Type B pancreatic cell (in vitro differentiated cells): ENCODE measurements around the gene VAC14. TPM values are rescaled to one million over a fixed set of nuclear protein-coding genes. Genes with fewer than 3 reads are reported as not detected.
"Not testable (repeated sequence)": the region's sequence is repeated elsewhere in the genome, so short reads cannot be mapped to it uniquely, and the experiment has no call there.

Experiments
- DNase-seq: peaks from one replicate; pipeline ENCODE4 v3.0.0; 2021; ENCODE audit warnings: mixed read lengths; ENCODE audit not compliant: unreplicated experiment; ENCODE audit errors: extremely low spot score
- H3K27ac Mint-ChIP-seq: 2 replicates; pipeline ENCODE4 v1.8.0; 2021; ENCODE audit warnings: mild to moderate bottlenecking, mixed read lengths
- H3K27me3 Mint-ChIP-seq: 2 replicates; pipeline ENCODE4 v1.8.0; 2021; ENCODE audit warnings: mixed read lengths
- H3K36me3 Mint-ChIP-seq: 2 replicates; pipeline ENCODE4 v1.8.0; 2021; ENCODE audit warnings: mixed read lengths
- H3K4me1 Mint-ChIP-seq: one replicate; pipeline ENCODE4 v1.8.0; 2021; ENCODE audit warnings: mixed read lengths; ENCODE audit not compliant: unreplicated experiment
- H3K4me3 Mint-ChIP-seq: 2 replicates; pipeline ENCODE4 v1.8.0; 2021; ENCODE audit warnings: mild to moderate bottlenecking, mixed read lengths
- H3K9me3 Mint-ChIP-seq: 2 replicates; pipeline ENCODE4 v1.8.0; 2021; ENCODE audit warnings: mixed read lengths
- total RNA-seq: library from RNA; stranded (reverse); gene quantifications from 2 replicates; pipeline ENCODE4 v1.2.1, GENCODE V29; 2021; ENCODE audit warnings: low replicate concordance
- TF ChIP-seq, protein P1 (sequence below): fragments of 200-600 bp; sonication (generic); conservative IDR thresholded peaks from 2 replicates; pipeline ENCODE4 v1.5.0; 2021; ENCODE audit warnings: antibody characterized with exemption, mild to moderate bottlenecking

The VAC14 gene
- total RNA-seq, 1 donor from 2014 or later: 38.3 TPM

DNA sequence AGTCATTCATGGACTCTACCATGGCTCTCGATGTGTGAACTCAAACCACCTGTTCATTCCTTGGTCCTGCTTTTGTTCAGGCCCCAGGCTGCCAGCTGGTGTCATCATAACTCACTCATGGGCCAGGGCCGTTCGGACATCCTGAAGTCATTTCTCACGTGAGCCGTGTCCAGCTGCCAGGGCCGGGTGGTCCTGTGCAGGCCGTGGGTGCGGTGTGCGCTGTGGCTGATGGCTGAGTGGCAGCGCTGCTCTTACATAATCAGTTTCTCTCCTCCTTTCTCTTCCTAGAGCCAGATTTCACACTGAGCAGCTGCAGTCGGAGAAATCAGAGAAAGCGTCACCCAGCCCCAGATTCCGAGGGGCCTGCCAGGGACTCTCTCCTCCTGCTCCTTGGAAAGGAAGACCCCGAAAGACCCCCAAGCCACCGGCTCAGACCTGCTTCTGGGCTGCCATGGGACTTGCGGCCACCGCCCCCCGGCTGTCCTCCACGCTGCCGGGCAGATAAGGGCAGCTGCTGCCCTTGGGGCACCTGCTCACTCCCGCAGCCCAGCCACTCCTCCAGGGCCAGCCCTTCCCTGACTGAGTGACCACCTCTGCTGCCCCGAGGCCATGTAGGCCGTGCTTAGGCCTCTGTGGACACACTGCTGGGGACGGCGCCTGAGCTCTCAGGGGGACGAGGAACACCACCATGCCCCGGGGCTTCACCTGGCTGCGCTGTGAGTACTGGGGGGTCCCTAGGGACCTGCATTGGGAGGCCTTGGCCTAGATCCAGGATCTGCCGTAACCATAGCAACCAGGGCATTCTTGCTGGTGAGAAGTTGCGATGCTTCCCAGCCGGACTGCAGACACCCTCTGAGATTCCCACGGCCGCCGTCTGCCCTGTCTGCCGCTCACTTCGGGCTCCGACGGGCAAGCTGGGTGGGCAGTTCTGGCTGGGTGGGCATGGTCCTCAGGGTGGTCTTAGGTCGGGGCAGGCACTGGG is 154.4 kb downstream of the VAC14 start, which contains the start of gene IL34:
Gene IL34 (plus strand): TSS at position 300 of the 982 bp plus-strand sequence. CDS start 389 bp downstream, at position 689.
- no peaks in the 10 kb centered on the region for H3K9me3 Mint-ChIP-seq

DNA sequence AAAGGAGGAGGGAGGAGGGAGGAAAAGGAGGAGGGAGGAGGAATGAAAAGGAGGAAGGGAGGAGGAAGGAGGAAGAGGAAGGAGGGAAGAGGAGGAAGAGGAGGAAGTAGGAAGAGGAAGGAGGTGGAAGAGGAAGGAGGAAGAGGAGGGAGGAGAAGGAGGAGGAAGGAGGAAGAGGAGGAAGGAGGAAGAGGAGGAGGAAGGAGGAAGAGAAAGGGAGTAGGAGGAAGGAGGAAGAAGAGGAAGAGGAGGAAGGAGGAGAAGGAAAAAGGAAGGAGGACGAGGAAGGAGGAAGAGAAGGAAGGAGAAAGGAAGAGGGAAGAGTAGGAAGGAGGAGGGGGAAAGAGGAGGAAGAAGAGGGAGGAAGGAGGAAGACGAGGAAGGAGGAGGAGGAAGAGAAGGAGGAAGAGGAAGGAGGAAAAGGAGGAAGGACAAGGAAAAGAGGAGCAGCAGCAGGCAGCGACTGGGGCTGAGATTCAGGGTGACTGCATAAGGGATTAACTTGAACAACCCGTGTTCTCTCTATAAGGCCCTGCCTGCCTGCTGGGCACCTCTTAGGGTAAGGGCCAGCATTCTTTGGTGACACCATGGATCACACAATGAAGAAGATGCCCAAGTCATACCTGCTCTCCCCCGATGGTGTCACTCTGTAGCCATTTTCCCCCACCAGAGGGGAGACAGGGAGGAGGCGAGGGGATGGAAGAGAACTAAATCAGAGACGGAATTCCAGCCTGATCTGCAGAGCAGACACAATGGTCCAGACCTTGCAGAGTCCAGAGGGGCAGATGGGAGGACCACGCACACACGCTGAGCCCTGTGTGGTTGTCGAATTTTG is 156.0 kb downstream of the VAC14 start:
- no peak overlapping the region for H3K27ac Mint-ChIP-seq
- H3K36me3 Mint-ChIP-seq: no peaks in the 10 kb centered on the region
- TF ChIP-seq, protein P1, sequence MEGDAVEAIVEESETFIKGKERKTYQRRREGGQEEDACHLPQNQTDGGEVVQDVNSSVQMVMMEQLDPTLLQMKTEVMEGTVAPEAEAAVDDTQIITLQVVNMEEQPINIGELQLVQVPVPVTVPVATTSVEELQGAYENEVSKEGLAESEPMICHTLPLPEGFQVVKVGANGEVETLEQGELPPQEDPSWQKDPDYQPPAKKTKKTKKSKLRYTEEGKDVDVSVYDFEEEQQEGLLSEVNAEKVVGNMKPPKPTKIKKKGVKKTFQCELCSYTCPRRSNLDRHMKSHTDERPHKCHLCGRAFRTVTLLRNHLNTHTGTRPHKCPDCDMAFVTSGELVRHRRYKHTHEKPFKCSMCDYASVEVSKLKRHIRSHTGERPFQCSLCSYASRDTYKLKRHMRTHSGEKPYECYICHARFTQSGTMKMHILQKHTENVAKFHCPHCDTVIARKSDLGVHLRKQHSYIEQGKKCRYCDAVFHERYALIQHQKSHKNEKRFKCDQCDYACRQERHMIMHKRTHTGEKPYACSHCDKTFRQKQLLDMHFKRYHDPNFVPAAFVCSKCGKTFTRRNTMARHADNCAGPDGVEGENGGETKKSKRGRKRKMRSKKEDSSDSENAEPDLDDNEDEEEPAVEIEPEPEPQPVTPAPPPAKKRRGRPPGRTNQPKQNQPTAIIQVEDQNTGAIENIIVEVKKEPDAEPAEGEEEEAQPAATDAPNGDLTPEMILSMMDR: no peak
- H3K4me1 Mint-ChIP-seq: no peaks in the 10 kb centered on the region
- DNase-seq: no peak
- no peaks in the 10 kb centered on the region for H3K9me3 Mint-ChIP-seq
- peaks cover 8% of the 10 kb centered on the region for H3K27me3 Mint-ChIP-seq
- H3K4me3 Mint-ChIP-seq: no peak overlapping the region

More for the DNA sequence above, 154.4 kb downstream of the VAC14 start, which contains the start of gene IL34:
- H3K4me1 Mint-ChIP-seq: no peaks in the 10 kb centered on the region
- peaks cover 8% of the 10 kb centered on the region for H3K27me3 Mint-ChIP-seq
- TF ChIP-seq, protein P1: no peak
- no peaks in the 10 kb centered on the region for H3K36me3 Mint-ChIP-seq
- no peak within 1 kb of the TSS for H3K27ac Mint-ChIP-seq
- no peak for DNase-seq
- no peak within 1 kb of the TSS for H3K4me3 Mint-ChIP-seq

DNA sequence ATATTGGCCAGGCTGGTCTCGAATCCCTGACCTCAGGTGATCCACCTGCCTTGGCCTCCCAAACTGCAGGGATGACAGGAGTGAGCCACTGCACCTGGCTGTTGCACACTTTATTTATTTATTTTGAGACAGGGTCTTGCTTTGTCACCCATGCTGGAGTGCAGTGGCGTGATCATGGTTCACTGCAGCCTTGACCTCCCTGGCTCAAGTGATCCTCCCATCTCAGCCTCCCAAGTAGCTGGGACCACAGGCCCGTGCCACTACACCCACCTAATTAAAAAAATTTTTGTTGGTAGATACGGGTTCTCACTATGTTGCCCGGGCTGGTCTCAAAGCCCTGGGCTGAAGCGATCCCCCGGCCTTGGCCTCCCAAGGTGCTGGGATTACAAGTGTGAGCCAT is 157.7 kb downstream of the VAC14 start:
- not testable (repeated sequence) for H3K4me1 Mint-ChIP-seq, H3K27ac Mint-ChIP-seq, H3K4me3 Mint-ChIP-seq, H3K36me3 Mint-ChIP-seq, H3K9me3 Mint-ChIP-seq, H3K27me3 Mint-ChIP-seq
- DNase-seq: peak; percentile 42

DNA sequence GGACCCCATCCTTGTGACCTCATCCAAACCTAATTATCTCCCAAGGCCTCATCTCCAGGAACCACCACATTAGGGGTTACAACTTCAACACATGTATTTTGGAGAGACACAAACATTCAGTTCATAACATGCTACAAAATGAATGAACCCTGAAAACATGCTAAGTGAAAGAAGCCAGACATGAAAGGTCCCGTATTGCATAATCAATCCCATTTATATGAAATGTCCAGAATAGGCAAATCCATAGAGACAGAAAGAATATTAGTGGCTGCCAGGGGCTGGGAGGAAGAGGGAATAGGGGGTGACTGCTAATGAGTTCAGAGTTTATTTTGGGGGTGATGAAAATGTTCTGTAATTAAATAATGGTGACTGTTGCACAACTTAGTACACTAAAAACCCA is 158.3 kb downstream of the VAC14 start:
- no peaks in the 10 kb centered on the region for H3K9me3 Mint-ChIP-seq
- H3K27me3 Mint-ChIP-seq: peaks cover 8% of the 10 kb centered on the region
- DNase-seq: no peak
- TF ChIP-seq, protein P1: no peak
- H3K4me3 Mint-ChIP-seq: no peak overlapping the region
- peaks cover 3% of the 10 kb centered on the region for H3K4me1 Mint-ChIP-seq
- H3K36me3 Mint-ChIP-seq: no peaks in the 10 kb centered on the region
- no peak overlapping the region for H3K27ac Mint-ChIP-seq

DNA sequence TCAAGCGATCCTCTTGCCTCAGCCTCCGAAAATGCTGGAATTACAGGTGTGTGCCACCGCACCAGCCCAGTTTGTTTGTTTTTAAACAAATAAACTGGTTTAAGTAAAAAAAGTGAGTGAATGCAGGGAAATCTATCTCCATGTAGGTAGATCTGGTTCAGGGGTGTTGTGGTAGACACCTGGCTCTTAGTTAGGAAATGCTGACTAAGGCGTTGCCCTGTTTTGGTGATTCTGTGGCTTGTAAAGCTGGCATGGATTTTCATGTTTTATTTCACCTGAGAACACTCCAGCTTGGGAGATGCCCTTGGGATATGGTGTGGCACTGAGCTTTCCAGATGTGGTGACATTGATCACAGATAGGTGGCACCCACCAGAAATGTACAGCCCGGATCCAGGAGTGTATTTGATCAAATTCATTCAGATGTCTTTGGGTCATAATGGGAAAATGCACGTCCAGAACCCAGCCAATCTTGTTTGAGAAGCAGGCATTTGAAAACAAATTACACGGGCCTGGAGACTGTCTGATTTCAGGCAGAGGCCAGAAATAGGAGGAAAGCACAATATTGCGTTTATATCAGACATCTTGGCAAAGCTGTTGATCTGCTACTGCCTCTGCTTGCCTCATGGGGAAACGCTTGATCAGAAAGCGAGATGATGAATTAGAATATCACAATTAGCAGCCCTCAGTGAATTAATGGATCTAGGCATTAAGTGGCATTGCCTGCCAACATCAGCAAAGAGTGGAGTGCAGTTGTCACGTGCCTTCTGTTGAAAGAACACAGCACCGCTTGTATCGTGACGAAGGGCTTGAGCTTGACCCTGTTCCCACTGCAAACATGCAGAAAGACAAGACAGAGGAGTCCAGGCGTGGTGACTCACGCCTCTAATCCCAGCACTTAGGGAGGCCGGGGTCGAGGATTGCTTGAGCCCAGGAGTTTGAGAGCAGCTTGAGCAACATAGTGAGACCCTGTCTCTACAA is 161.9 kb downstream of the VAC14 start:
- TF ChIP-seq, protein P1: no peak
- Mint-ChIP-seq H3K9me3 (no peaks in the 10 kb centered on the region), H3K27me3 (peaks cover 3% of the 10 kb centered on the region), H3K4me3 (no peak overlapping the region), H3K27ac (no peak overlapping the region), H3K4me1 (peaks cover 3% of the 10 kb centered on the region), H3K36me3 (no peaks in the 10 kb centered on the region)
- peak; percentile 43 for DNase-seq

Other genes with a start within 250 kb of the VAC14 start
- 0.40 TPM in 1 of 2 replicates, not detected in the other for gene IL34, start 154.6 kb downstream of the VAC14 start, total RNA-seq
- 92.2 and 118 TPM in 2 replicates for gene MTSS2, start 115.1 kb downstream of the VAC14 start, total RNA-seq